ENCODE data around the gene TIGD4.

Gene TIGD4

DNA sequence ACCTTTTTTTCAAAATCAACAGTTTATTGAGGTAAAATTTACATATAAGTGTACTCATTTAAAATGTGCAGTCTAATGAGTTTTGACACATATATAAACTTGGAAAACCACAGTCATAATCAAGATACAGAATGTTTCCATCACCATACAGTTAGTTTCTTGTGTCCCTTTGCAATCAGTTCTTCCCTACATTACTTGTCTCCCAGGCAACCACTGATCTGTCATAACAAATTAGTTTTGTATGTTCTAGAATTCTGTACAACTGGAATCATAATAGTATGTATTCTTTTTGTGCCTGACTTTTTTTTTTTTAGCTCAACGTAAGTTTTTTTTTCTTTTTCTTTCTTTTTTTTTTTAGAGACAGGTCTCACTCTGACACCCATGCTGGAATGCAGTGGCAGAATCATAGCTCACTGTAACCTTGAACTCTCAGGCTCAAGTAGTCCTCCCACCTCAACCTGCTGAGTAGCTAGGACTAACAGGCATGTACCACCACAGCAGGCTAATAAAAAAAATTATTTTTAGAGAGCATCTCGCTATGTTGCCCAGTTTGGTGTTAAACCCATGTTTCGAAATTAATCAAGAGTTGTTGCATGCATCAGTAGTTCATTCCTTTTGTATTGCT, 27.1 kb upstream of the TIGD4 start:
- TF ChIP-seq, protein P1, sequence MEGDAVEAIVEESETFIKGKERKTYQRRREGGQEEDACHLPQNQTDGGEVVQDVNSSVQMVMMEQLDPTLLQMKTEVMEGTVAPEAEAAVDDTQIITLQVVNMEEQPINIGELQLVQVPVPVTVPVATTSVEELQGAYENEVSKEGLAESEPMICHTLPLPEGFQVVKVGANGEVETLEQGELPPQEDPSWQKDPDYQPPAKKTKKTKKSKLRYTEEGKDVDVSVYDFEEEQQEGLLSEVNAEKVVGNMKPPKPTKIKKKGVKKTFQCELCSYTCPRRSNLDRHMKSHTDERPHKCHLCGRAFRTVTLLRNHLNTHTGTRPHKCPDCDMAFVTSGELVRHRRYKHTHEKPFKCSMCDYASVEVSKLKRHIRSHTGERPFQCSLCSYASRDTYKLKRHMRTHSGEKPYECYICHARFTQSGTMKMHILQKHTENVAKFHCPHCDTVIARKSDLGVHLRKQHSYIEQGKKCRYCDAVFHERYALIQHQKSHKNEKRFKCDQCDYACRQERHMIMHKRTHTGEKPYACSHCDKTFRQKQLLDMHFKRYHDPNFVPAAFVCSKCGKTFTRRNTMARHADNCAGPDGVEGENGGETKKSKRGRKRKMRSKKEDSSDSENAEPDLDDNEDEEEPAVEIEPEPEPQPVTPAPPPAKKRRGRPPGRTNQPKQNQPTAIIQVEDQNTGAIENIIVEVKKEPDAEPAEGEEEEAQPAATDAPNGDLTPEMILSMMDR (conservative IDR thresholded peaks at IDR 0.05; ENCODE audit: low read depth, low read length): no peak
- H3K4me3 ChIP-seq (ENCODE audit: low read depth, low read length): no peak overlapping the region
- DNase-seq (ENCODE audit: low read depth): no peak

DNA sequence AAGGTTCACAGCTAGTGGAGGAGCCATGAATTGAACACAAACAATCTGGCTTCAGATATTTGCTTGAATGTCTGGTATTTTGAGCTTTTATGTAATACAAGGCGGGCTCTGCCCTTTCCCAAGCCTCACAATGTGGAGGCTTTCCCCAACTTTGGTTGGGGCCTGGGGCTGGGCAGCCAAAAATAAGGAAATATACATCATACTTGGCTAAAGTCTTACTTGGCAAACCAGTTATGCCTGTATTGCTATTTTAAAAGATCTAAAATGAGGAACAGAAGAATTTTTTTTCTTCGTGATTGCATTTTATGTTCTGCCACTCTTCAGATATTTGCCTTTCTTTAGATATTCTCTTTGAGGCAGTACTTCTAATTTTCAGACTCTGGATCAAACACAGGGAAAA, 26.3 kb upstream of the TIGD4 start:
- no peak for DNase-seq (ENCODE audit: low read depth)
- TF ChIP-seq, protein P1 (conservative IDR thresholded peaks at IDR 0.05; ENCODE audit: low read depth, low read length): no peak
- no peak overlapping the region for H3K4me3 ChIP-seq (ENCODE audit: low read depth, low read length)

DNA sequence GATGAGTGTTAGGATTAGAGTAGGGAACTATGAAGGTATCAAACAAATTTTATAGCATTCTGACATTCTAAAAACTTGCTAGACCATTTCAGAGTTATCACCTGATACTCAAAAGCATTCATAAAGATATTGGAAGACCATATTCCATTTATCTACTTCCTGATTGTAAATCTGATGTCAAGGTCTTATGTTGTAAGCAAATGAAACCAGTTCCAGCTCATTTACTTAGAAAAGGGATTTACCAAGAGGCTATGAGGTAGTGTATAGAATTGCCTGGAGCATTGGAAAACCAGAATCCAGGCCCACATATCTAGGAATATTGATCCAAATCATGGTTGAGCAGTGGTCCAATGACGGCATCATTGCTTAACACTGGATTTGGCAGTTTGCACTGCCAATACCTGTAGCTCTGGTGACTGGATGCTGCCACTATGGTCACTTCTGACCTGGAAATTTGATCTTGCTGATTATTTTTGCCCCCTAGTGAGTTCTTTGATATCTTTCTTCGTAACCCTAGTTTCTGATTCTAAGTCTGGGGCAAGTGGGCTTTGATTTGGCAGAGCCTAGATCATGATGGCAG, 25.6 kb upstream of the TIGD4 start:
- no peak overlapping the region for H3K4me3 ChIP-seq (ENCODE audit: low read depth, low read length)
- DNase-seq (ENCODE audit: low read depth): no peak
- TF ChIP-seq, protein P1 (conservative IDR thresholded peaks at IDR 0.05; ENCODE audit: low read depth, low read length): no peak

DNA sequence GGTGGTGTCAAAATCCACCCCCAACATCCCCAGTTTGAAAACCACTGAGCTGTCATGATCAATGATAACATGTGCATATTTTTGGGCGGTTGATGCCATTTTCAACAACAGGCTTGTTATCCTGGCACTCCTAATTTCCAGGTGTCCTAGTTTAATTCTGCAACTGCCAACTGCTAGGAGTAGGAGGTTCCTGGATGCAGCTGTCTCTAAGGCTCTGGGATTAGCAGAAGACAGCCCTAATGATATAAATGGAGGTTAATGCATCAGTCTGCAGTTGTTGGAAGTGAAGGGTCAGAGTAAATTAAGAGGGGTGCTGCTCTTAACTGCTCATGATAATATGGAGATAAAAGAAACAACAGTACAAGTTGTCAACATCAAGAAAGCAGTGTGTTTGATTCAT, 24.0 kb upstream of the TIGD4 start:
- TF ChIP-seq, protein P1 (conservative IDR thresholded peaks at IDR 0.05; ENCODE audit: low read depth, low read length): no peak
- DNase-seq (ENCODE audit: low read depth): no peak

DNA sequence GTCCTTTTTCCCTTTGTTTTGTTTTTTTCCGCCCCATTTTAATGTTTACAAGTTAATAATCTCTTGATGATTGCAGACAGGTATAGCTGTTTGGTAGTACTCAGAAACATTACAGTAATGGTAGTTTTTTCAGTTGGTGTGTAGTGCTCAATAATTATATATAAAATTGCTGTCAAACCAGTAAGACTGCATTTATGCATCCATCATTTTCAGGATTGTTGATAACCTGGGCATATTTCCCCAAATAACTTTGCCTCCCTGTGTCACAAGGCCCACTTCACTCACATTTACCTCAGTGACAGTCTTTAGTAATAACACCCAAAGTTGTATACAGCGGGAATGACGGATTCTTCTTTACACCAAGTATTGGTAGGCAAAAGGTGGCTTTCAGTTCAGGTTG, 16.4 kb upstream of the TIGD4 start:
- TF ChIP-seq, protein P1 (conservative IDR thresholded peaks at IDR 0.05; ENCODE audit: low read depth, low read length): no peak
- H3K4me3 ChIP-seq (ENCODE audit: low read depth, low read length): no peak overlapping the region
- no peak for DNase-seq (ENCODE audit: low read depth)

More for the DNA sequence above, 24.0 kb upstream of the TIGD4 start:
- H3K4me3 ChIP-seq (ENCODE audit: low read depth, low read length): no peak overlapping the region

DNA sequence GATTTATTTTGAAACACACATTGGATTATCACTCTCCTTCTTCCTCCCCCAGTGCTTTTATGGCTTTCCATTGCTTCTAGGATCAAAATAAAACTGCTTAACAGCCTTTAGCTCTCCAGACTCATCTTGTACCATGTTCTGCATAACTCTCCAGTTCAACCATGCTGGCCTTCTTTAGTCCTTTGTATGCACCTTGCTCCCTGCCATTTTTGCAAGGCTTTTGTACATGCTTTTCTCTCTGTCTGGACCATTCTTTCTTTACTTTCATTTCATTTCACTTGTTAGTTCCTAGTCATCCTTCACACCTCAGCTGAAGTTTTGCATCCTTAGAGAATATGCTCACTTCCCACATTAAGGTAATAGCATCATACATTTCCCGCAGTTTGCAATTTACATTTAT, 7.1 kb upstream of the TIGD4 start:
- TF ChIP-seq, protein P1 (conservative IDR thresholded peaks at IDR 0.05; ENCODE audit: low read depth, low read length): no peak
- H3K4me3 ChIP-seq (ENCODE audit: low read depth, low read length): no peak overlapping the region

More for the DNA sequence above, 7.1 kb upstream of the TIGD4 start:
- DNase-seq (ENCODE audit: low read depth): no peak

Measured in choroid plexus epithelial cell (primary cell).